ENCODE results near the gene CMIP.

The CMIP gene

DNA sequence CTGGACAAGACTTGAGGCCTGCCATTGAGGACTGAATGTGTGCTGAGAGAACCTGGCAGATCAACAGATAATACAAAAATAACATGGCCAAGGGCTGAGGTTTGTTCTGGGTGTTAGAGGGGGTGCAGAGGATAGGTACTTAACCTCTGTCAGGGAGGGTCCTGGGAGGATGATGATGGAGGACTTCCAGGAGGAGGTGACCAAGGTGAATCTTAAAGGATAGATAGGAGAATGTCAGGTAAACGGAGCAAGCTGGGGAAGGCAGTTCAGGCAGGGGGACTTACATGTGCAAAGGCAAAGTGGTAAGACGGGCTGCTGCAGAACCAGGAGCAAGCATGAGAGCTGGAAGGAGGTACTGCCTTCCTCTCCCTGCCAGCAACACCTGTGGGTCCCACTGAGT is 214.6 kb downstream of the CMIP start:
- no peak for DNase-seq (ENCODE audit: low read depth in 2 of 2)

DNA sequence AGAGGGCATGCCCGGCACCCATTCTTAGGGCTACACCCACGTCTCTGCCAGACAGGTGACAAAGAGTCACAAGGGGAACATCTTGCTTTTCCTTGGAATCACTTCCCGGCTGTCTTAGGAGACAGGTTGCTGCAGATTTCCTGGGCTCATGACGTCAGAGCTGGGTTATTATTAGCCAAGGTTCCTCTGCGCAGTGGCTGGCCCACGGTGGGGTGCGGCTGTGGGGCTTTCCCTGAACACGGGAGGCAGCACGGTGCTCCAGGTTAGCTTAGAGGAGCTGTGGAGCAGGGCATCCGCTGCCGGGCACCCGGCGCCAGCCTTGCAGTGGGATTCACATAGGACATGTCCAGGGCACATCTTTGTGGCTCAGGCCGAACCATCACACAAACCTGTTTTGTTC is 216.5 kb downstream of the CMIP start:
- DNase-seq (ENCODE audit: low read depth in 2 of 2), result no peak

DNA sequence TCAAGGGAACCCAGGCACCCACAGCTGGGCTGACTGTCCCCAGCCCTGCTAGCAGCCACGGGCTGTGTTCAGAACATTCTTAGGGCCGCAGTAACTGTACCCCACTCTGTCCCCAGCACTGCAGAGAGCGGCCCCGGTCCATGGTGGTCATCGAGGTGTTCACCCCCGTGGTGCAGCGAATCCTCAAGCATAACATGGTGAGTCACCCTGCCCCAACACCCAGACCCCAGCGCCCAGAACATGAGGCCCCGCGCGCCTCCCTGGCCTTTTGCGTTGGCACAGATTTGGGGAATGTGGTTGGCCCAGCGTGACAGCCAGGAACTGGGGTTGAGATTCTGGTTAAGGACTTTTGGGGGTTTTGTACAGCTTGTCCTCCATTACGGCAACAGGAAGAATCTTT is 219.5 kb downstream of the CMIP start:
- DNase-seq (ENCODE audit: low read depth in 2 of 2), result no peak

DNA sequence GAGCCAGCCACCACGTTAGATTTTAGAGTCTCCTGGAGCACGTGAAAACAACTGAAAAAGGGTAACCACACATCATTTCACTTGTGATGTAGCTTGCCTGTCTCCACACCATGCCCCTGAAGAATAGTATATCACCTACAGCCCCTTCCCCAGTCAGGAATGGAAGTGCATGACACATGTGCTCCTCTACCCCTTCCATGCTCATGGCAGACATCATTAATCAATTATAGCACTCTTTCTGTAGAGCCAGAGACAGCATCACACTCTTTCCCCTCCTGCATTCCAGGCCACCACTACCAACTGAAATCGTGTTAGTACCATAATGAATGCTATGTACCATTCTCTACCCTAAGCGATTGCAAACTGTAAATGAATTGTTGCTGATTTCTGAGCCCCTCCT is 221.0 kb downstream of the CMIP start:
- DNase-seq (ENCODE audit: low read depth in 2 of 2), result no peak

DNA sequence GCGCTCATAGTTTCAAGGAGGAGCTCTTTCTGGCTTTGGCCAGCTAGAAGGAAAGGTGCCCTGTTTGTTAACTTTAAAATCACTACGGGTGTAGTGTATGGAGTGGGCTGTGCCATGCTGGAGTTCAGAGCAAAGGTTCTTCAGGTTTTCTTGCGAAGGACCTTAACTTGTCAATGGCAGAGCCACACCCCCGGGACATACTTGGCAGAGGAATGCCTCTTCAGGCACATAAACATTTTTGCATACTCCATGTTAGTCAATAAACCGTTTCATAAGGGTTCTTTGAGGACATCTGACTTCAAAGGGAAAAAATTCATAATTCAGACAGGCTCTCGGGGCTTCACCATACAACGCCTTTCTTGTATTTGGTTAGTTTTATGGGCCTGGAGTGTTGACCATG is 221.5 kb downstream of the CMIP start:
- no peak for DNase-seq (ENCODE audit: low read depth in 2 of 2)

DNA sequence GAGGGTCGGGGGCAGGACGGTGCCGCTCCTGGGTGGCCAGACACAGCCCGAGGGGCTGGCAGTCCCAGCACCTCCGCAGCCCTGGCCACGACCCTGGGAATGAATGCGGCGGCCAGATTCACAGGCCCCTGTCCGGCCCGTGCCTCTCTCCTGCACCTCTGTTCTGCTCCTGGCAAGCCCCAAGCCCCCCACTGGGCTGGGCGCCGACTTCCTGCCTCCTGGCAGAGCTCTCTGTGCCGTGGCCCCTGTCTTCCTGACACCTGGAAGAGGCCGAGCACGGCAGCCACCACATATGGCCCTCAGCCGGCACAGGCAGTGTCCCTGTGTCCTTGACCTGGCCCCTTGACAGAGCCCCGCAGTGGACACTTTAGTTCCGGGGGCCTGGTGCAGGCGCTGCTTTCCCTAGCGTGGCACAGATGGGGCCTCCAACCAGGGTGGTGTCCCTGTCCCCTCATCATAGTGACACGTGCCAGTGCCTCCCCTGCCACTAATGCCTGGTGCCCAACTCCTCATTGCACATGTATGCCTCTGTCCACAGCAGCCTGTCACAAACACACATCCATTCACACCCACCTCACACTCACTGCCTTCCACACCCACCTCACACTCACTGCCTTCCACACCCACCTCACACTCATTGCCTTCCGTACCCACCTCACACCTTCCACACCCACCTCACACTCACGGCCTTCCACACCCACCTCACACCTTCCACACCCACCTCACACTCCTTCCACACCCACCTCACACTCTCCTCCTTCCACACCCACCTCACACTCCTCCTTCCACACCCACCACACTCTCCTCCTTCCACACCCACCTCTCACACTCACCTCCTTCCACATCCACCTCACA is 223.9 kb downstream of the CMIP start:
- no peak for DNase-seq (ENCODE audit: low read depth in 2 of 2)

DNA sequence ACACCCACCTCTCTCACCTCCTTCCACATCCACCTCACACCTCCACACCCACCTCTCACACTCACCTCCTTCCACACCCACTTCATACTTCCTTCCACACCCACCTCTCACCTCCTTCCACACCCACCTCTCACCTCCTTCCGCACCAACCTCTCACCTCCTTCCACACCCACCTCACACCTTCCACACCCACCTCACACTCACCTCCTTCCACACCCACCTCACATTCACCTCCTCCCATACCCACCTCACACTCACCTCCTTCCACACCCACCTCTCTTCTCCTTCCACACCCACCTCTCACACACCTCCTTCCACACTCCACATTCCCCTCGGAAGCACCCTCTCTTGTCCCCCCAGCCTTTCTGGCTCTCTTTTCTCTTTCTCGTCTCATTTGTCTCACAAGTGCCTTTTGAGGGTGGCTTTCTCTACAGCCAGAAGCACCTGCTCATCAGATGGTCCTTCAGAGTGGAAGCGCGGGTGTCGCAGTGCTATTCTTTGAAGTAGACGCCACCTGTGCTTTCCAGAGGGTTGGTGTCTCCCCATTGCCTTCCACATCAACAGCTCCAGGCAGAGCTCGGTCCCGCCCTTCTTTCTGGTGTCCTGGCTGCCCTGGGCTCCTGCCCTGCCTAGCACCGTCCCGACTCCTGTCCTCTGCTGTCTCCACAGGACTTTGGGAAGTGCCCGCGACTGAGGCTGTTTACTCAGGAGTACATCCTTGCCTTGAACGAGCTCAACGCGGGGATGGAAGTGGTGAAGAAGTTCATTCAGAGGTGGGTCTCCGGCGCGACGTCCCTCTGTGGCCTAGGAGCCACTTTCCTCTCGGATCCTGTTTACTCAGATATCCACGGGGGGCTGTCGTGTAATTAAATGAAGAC is 225.1 kb downstream of the CMIP start:
- no peak for DNase-seq (ENCODE audit: low read depth in 2 of 2)

DNA sequence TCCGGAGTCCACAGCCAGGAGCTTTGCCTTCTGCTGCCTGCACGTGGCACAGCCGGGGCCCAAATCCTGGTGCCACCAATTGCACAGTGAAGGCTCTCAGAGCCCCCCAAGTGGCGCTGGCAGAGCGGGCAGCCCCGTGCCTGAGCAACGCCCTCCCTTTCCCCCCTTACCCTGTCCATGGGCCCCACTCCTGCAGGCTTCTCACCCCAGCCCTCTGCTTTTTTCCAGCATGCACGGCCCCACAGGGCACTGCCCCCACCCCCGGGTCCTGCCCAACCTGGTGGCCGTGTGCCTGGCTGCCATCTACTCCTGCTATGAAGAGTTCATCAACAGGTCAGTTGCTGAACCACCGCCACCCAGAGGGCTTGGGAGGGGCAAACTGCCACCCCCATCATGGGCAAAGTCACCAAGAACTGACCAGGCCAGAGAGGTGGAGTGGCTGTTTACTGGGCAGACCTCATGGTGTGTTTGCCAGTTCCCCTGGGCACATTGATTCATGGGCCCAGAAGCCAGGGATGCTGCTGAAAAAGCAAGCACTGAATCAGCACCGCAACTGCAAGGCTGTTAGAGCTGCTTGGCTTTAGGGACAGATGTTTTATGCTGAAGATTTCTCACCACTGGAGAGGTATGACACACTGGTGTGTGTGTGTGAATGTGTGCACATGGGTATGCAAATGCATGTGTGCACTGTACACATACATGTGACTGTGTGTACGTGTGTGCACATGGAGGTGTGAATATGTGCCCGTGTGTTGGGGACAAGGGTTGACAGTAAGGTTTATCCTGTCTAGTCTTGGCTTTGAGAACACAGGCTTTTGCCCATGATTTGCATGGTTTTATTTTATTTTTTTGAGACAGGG is 227.4 kb downstream of the CMIP start:
- no peak for DNase-seq (ENCODE audit: low read depth in 2 of 2)

DNA sequence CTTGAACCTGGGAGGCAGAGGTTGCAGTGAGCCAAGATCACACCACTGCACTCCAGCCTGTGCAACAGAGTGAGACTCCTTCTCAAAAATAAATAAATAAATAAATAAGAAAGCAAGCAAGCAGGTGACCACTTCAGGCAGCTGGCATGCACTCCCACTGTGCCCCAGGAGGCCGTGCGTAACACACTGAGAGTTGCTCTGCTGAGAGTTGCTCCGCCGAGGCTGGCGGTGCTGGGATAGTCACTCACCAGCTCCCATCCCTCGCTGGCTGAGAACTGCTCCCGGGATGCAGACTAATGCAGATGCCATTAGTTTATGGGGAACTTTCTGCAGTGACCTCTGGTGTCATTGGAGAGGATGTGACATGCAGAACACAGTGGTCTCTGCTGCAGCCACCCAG is 228.8 kb downstream of the CMIP start:
- no peak for DNase-seq (ENCODE audit: low read depth in 2 of 2)

DNA sequence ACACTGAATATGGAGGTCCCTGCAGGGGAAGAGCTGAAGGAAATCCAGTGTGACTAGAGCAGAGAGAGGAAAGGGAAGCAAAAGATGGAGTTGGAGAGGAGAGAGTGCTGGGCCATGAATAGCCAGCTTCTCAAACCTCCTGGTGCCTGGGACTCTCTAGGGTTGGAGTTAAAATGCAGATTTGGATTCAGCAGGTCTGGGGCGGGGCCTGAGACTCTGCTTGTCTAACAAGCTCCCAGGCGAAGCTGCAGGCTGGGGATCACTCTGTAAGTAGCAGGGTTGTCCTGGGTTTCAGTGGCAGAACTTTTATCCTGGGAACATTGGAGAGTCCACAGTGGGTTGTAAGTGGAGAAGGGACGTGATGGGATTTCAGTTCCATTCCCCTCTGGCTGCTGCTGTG is 231.1 kb downstream of the CMIP start:
- no peak for DNase-seq (ENCODE audit: low read depth in 2 of 2)

DNA sequence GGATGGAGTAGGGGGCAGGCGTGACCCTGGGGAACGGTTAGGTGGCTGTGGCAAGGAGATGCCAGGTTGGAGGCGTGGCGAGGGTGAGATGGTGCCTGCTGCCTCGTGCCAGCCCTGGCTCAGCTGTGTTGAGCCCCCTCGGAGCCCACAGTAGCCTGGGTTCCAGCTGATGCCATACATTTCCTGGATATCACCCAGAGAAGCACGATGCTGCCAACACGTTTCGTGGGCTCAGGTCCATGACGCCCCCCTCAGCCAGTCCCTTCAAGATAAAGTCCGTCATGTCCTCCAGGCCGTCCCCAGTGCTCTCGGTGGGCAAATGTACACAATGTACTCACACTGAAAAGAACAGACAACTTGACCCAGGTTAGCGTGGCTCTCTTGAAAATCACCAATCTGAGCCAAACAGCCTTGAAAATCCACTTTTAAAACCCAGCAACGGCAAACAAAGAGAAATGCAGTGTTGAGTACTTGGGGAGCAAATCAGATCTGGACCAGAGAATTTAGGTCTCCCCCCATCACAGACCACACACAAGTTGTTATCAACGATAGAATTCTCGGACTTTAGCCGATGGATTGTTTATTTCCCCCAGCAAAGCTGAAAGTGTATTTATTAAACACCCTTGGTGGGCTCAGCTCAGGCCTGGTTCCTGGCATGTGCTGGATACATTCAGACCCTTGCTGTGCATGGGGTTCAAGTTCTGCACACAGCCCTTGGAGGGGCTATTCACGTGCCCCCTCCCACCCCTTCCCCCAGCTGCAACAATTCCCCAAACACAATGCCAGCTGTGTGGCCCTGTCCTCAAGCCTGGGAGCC is 231.7 kb downstream of the CMIP start:
- DNase-seq (ENCODE audit: low read depth in 2 of 2), result no peak

DNA sequence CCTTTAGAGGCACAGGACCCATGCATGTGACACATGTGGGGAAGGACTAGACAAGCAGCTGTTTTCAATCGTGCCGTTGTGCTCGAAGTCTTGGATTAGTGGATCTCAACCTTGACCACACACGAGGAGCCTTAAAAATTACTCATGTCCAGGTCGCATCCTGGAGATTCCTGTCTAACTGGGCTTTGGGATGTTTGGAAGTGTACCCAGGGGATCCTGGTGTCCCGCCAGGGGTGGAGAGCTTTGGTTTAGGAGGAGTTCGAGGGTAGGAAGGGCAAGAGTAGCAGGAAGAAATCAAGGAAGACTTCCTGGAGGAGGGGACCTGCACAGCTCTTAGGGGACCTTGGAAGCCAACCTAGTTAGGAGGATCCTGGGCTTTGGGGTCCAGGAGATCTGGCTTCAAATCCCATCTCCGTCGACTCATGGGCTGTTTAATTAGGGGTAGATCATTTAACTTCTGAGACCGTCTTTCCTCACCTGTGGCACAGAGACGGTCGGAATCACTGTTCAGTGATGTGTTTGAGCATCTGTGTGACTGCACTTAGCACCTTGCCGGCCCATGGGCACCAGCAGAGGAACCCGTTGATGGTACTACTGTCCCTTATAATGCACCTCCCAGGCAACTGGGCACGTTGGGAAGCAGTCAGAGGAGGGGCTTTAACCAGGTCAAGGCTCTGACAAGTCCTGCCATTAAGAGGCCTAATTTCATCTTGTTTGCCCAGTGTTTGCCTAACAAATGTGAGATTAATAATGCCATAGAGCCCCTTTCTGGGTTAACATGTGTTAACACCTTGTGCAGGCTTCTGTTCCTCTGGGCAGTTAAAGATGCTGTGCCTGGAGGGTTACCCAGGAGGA is 232.5 kb downstream of the CMIP start:
- DNase-seq (ENCODE audit: low read depth in 2 of 2), result no peak

DNA sequence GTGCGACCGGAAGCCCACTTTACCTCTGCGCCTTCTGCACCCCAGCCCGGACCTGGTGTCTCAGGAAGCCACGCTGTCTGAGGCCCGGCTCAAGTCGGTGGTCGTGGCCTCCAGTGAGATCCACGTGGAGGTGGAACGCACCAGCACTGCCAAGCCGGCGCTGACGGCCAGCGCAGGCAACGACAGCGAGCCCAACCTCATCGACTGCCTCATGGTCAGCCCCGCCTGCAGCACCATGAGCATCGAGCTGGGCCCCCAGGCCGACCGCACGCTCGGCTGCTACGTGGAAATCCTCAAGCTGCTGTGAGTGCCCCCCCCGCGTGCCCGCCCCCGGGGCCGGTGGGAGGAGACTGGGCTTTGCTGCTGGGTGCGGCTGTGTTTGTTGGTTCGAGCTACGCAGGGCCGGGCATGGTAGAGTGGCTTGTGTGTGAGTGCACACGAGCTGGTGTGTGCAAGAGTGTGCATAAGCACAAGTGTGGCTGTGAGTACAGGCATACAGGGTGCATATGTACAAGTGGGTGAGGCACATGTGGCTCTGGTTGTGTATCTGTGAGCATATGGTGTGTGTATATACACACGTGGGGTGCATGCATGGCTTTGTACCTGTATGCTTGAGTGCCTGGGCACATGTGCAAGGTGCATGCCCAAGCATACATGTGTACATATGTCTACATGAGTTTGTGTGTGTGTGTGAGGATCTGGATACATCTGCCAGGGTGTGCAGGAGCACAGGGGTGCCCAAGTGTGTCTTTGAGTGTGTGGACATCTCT is 233.9 kb downstream of the CMIP start:
- no peak for DNase-seq (ENCODE audit: low read depth in 2 of 2)

DNA sequence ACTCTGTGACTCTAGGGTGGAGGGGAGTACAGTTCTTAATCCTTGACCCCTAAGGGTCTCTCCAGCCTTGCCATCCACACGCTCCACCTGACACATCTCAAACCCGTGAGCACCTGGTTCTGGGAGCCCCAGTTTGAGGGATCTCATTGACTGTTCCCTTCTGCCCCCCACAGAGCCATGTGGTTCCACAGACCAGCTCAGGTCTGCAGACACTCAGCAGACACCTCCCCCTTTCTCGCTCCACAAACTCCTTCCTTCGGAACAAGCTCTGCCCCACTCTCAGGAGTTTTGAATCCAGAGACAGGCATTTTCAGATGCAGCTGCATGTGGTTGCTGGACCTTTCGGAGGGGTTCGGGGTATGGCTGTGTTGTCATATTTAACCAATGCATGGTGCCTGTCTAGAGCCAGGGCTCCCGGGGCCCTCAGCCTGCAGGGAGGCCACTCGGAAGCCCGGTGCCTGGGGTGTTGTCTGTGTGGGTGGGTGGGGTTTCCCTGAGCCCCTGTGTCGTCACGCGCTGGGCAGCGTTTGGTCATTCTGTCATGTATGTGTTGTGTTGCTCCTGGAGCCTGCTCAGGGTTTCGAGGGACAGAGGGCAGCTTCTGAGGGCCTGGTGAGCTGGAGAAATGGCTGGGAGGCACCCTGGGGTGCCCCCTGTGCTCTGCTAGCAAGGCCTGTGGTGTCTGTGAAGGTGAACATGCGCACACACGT is 235.3 kb downstream of the CMIP start:
- no peak for DNase-seq (ENCODE audit: low read depth in 2 of 2)

DNA sequence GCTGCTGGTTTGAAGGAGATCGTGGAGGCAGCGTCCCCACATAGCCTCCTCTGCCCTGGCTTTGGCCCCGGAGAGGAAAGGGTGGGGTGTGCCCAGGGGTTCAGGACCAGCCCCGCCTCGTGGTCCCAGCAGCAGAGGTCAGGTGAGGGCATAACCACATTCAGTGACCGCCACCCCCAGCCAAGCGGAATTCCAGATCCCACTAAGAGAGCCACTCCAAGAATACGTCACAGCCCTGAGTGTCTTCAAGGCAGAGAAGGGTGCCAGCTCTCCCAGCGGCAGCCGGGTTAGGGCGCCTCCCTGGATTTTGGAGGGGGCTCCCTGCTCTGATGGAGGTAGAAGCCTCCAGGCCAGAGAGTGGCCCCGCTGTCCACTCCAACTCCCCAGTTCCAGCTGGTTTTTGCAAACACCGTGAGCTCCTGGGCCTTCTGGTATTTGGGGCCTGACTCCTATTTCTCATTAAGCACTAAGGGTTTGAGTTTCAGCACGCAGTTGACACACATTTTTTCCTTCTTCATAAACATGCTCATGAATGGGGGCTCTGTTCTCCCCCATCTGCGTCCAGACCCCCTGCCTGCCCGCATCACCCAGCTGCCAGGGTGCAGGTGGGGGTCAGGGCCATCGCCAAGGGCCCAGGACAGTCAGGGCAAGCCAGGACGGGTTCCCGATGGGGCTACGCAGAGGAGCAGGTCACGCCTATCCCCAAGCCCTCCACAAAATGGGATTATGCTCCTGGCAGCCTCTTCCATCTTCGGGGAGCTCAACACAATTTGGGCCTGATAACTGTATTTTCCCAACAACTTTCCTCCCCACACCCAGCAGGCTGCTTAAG is 236.1 kb downstream of the CMIP start:
- DNase-seq (ENCODE audit: low read depth in 2 of 2), result no peak

DNA sequence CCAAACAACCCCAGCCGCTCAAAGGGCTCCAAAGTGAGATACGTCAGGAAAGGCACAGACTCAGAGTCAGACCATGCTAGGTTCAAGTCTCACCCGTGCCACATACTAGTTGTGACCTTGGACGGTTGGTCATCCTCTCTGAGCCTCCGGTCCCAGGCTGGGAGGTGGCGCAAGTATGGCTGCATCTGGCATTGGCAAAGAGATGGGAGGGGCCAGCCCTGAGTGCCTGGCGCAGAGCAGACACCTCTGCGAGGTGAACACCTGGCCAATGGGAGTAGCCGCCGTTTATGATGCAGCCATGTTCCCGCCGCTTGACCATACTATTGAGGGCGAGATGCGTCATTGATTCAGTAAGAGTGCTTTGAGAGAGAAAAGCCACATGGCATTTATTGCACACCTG is 236.7 kb downstream of the CMIP start:
- DNase-seq (ENCODE audit: low read depth in 2 of 2), result no peak

DNA sequence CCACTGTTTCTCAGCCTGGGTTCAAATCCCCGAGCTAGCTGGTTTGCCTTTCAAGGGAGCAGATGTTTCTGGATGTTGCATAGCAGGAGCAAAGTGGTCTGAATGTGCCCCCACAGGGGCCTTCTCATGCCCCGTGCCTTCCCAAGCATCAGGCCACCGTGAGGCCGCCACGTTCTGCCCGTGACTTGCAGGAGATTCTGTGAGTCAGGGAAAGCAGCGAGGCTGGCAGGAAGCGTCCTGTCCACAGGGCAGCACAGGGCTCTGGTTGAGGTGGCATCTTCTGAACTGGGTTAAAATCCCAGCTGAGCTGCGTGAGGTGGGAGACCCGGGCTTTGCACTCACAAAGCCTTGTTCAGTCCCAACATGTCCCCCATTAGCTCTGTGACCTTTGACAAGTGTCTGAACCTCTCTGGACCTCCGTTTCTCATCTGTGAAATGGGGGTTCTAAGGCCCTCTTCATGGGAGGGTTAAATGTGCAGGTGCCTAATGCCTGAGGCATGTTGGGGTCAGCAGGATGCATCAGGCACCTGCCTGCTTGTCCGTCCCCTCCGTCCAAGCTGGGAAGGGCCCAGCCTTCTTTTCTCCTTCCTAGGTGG is 239.7 kb downstream of the CMIP start:
- no peak for DNase-seq (ENCODE audit: low read depth in 2 of 2)

DNA sequence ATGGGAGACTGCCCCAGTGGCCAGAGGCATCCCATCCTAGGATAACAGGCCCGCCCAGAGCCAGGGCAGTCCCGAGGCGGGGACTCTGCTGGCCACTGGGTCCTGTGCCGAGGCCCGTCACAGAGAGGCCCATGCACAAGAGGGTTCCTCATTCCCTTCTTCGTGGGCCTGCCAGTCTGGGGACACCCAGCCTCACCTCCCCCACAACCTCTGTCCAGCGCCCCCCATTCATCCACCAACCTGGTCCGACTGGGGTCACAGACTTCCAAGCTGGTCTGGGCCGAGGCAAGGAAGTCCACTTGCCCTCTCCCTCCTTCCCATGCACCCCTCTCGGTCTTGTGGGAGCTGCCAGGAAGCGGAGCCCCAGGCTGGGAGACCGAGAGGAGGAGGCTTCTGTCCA is 240.3 kb downstream of the CMIP start:
- DNase-seq (ENCODE audit: low read depth in 2 of 2), result no peak

All from stimulated activated CD8-positive, alpha-beta memory T cell treated with anti-CD3 and anti-CD28 coated beads, Interleukin-2, amount 100 ng/mL, for 48 hours (primary cell).